Measurements from ENCODE around the gene GEN1.

DNA sequence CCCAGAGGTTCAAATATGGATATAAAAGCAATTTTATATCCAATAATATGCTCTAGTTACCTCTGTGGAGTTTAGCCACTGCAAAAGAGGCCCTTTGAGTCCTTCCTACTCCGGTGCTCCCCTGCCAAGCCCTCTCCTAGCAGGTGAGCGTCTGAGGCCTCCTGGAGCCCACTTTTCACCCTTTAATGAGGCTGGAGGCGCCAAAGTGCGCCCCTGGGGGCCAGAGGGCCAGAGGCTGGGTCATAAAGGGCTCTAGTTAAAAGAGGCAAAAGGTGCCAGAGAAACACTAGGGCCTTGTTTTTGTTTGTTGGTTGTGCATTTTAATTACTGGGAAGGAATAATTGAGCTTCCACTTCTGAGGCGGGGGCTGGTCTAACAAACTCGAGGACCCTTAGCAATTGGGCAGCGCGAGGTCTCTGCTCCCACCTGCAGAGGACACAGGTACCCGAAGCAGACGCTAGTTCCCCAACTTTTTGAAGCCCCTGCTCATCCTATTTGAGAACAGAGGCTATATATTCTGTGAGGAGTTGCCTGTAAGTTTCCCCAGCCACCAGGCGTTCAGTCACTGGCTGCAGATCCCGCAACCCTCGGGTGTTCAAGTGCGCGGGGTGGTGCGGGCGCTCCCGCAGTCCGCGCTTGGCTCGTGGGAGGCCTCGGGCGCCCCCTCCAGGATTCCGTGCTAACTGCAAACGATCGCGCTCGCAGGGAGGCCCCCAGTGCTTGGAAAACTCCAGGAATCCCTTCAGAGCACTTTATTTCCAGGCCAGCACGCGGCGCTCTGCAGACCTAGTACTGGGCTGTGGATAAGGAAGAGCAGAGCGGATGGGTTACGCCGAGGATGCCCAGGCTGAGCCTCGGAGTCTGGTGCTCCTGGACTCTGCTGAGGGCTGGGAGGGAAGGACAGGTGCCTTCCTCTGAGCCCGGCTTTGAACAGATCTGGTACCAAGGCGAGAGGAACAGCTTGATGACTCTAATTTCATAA is 76.4 kb downstream of the GEN1 start:
- TF ChIP-seq CTCF (IDR thresholded peaks at IDR 0.05; ENCODE audit: low read length), result peak; percentile 85
- no peak for TF ChIP-seq EZH2 (optimal IDR thresholded peaks at IDR 0.05; ENCODE audit: low read depth, low read length)

All from MM.1S (cell line).